ENCODE data around the gene IFNG. TPM values are rescaled to one million over a fixed set of nuclear protein-coding genes. Genes with fewer than 3 reads are reported as not detected.

Gene IFNG
- total RNA-seq, 1 donor from 2014 or later = not detected

- DNase-seq (ENCODE audit: low read depth) = no peak
- H3K36me3 ChIP-seq (ENCODE audit: control insufficient read depth, insufficient read depth, low read length) = no peaks in the 10 kb centered on the region
Measured at GRCh38 chr12:68111995-68112394, 47.5 kb downstream of the IFNG start.

DNA sequence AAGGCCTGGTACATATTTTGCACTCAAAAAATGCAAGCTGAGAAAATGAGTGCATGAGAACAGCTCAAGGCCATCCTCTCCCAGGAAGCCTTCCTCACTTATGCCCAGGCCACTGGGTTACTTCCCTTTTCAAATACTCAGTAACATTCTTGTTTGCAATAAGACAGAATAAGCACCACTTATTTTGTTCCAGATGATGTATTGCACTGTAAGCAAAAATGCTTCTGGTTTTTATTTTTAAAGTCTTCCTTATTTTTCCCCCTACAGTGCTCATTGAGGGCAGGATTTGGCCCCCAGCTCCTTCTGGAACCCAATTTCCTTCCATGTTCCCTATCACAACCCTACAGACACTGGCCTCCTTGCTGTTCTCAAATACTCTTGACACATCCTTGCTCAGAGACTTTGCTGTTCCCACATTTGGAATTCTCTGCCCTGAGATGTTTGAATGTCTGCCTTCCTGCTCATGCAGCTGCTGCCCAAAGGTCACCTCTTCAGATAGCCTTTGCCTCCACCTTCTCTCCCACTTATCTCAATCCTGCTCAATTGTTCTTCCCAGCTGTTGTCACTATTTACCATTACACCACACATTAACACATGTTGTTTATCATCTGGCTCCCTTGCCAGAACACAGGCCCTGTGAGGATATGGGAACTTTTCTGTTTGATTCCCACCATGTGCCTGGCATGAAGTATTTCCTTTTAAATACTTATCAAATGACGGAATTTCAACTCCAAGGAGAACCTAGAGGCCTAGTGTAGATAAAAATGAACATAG is 49.9 kb downstream of the IFNG start:
- no peak for DNase-seq (ENCODE audit: low read depth)
- no peak overlapping the region for H3K4me3 ChIP-seq (ENCODE audit: low read depth, low read length)
- no peaks in the 10 kb centered on the region for H3K27me3 ChIP-seq (ENCODE audit: control insufficient read depth, insufficient read depth, low read length)
- no peak for TF ChIP-seq CTCF (IDR thresholded peaks at IDR 0.05; ENCODE audit: insufficient read depth, low read length, poor library complexity, severe bottlenecking)
- H3K36me3 ChIP-seq (ENCODE audit: control insufficient read depth, insufficient read depth, low read length) = no peaks in the 10 kb centered on the region

More at GRCh38 chr12:68111995-68112394, 47.5 kb downstream of the IFNG start:
- Histone ChIP-seq H3K4me3 (ENCODE audit: low read depth, low read length) (no peak overlapping the region), H3K27me3 (ENCODE audit: control insufficient read depth, insufficient read depth, low read length) (no peaks in the 10 kb centered on the region)
- TF ChIP-seq CTCF (IDR thresholded peaks at IDR 0.05; ENCODE audit: insufficient read depth, low read length, poor library complexity, severe bottlenecking) = no peak

- Histone ChIP-seq H3K36me3 (ENCODE audit: control insufficient read depth, insufficient read depth, low read length) (no peaks in the 10 kb centered on the region), H3K27me3 (ENCODE audit: control insufficient read depth, insufficient read depth, low read length) (no peaks in the 10 kb centered on the region), H3K4me3 (ENCODE audit: low read depth, low read length) (no peak overlapping the region)
- no peak for TF ChIP-seq CTCF (IDR thresholded peaks at IDR 0.05; ENCODE audit: insufficient read depth, low read length, poor library complexity, severe bottlenecking)
- no peak for DNase-seq (ENCODE audit: low read depth)
Measured at GRCh38 chr12:68109001-68109400, 50.5 kb downstream of the IFNG start.

DNA sequence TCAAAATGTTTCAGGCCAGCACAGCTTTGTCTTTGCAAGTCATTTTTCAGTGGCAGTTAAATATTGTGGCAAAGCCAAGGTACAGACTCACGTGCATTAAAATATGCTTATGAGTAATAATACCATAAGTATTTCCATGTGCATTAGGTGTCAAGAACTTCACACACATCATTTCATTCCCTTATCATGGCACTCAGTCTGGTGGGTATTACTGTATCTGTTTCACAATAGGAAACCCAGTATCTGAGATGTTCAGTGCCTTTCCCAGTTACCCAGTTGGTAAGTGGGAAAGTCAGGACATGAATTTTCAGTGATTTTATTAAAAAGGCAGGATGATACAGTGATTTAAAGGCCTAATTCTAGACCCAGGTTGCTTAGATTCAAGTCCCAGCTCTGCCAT is 52.9 kb downstream of the IFNG start:
- no peak overlapping the region for H3K4me3 ChIP-seq (ENCODE audit: low read depth, low read length)
- H3K27me3 ChIP-seq (ENCODE audit: control insufficient read depth, insufficient read depth, low read length) = no peaks in the 10 kb centered on the region
- no peak for TF ChIP-seq CTCF (IDR thresholded peaks at IDR 0.05; ENCODE audit: insufficient read depth, low read length, poor library complexity, severe bottlenecking)
- no peaks in the 10 kb centered on the region for H3K36me3 ChIP-seq (ENCODE audit: control insufficient read depth, insufficient read depth, low read length)
- no peak for DNase-seq (ENCODE audit: low read depth)

GRCh38 chr12:68106160-68106559 is 53.4 kb downstream of the IFNG start:
- no peak overlapping the region for H3K4me3 ChIP-seq (ENCODE audit: low read depth, low read length)
- H3K36me3 ChIP-seq (ENCODE audit: control insufficient read depth, insufficient read depth, low read length) = no peaks in the 10 kb centered on the region
- TF ChIP-seq CTCF (IDR thresholded peaks at IDR 0.05; ENCODE audit: insufficient read depth, low read length, poor library complexity, severe bottlenecking) = no peak
- DNase-seq (ENCODE audit: low read depth) = peak; percentile 63
- no peaks in the 10 kb centered on the region for H3K27me3 ChIP-seq (ENCODE audit: control insufficient read depth, insufficient read depth, low read length)

Other genes with a start within 250 kb of the IFNG start
- not detected in 2 replicates for gene IFNG-AS1, start 170.3 kb downstream of the IFNG start, total RNA-seq
- not detected in 2 replicates for gene IL26, start 66.1 kb upstream of the IFNG start, total RNA-seq
- not detected in 2 replicates for gene IL22, start 93.9 kb upstream of the IFNG start, total RNA-seq
- 7.4 and 15.3 TPM in 2 replicates for gene MDM1, start 172.6 kb upstream of the IFNG start, total RNA-seq